ENCODE results near the gene RBM10. TPM values are rescaled to one million over a fixed set of nuclear protein-coding genes. Genes with fewer than 3 reads are reported as not detected.

RBM10 gene
- total RNA-seq, 1 experiment from 2014 or later = 47.2 TPM

DNA sequence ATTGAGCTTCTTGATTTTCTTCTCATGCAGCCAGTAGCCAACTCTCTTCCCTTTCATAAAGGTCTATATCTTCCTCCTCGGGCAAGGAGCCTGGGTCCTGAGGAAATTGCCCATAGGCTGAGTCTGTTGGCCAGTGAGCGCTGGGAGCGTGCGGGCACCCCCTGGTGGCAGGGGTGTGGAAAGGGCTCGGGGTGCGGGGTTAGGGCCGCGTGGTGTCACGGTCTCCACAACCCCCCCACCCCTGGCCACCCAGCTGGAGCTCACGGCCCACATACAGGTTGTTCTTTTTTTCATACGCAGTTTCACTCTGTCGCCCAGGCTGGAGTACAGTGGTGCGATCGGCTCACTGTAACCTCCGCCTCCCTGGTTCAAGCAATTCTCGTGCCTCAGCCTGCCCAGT is 13.1 kb downstream of the RBM10 start:
- Mint-ChIP-seq H3K4me3 (ENCODE audit: low read depth, unreplicated experiment) (no peak overlapping the region), H3K27ac (ENCODE audit: unreplicated experiment) (no peak overlapping the region), H3K27me3 (ENCODE audit: unreplicated experiment) (no peaks in the 10 kb centered on the region), H3K36me3 (ENCODE audit: insufficient read depth, unreplicated experiment) (peaks cover 48% of the 10 kb centered on the region), H3K4me1 (ENCODE audit: low read depth, unreplicated experiment) (no peaks in the 10 kb centered on the region), H3K9me3 (ENCODE audit: low read depth, unreplicated experiment) (no peaks in the 10 kb centered on the region)
- TF ChIP-seq, protein P1, sequence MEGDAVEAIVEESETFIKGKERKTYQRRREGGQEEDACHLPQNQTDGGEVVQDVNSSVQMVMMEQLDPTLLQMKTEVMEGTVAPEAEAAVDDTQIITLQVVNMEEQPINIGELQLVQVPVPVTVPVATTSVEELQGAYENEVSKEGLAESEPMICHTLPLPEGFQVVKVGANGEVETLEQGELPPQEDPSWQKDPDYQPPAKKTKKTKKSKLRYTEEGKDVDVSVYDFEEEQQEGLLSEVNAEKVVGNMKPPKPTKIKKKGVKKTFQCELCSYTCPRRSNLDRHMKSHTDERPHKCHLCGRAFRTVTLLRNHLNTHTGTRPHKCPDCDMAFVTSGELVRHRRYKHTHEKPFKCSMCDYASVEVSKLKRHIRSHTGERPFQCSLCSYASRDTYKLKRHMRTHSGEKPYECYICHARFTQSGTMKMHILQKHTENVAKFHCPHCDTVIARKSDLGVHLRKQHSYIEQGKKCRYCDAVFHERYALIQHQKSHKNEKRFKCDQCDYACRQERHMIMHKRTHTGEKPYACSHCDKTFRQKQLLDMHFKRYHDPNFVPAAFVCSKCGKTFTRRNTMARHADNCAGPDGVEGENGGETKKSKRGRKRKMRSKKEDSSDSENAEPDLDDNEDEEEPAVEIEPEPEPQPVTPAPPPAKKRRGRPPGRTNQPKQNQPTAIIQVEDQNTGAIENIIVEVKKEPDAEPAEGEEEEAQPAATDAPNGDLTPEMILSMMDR (IDR thresholded peaks at IDR 0.05; ENCODE audit: unreplicated experiment) = no peak
- no TSS peak for BruUV-seq (replicated peaks)
- CTCF ChIA-PET = no interaction called here
- intact Hi-C loops (cut with micrococcal nuclease; ENCODE audit: unreplicated experiment) = no loop called here
- DNase-seq = no peak

DNA sequence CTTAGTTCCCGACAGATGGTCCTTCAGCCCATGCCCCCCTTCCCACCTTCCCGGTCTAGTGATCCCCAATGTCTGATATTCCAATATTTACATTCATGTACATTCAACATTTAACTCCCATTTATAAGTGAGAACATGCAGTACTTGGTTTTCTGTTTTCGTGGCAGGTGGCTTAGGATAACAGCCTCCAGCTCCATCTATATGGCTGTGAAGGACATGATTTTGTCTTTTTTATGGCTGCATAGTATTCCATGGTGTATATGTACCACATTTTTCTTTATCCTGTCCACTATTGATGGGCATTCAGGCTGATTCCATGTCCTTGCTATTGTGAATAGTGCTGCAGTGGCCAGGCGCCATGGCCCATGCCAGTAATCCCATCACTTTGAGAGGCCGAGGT is 13.8 kb downstream of the RBM10 start:
- DNase-seq = no peak
- Mint-ChIP-seq H3K27ac (ENCODE audit: unreplicated experiment) (no peak overlapping the region), H3K27me3 (ENCODE audit: unreplicated experiment) (no peaks in the 10 kb centered on the region), H3K36me3 (ENCODE audit: insufficient read depth, unreplicated experiment) (peaks cover 51% of the 10 kb centered on the region), H3K9me3 (ENCODE audit: low read depth, unreplicated experiment) (no peaks in the 10 kb centered on the region), H3K4me3 (ENCODE audit: low read depth, unreplicated experiment) (no peak overlapping the region), H3K4me1 (ENCODE audit: low read depth, unreplicated experiment) (no peaks in the 10 kb centered on the region)
- no TSS peak for BruUV-seq (replicated peaks)
- CTCF ChIA-PET = no interaction called here
- TF ChIP-seq, protein P1 (IDR thresholded peaks at IDR 0.05; ENCODE audit: unreplicated experiment) = no peak
- intact Hi-C loops (cut with micrococcal nuclease; ENCODE audit: unreplicated experiment) = no loop called here

DNA sequence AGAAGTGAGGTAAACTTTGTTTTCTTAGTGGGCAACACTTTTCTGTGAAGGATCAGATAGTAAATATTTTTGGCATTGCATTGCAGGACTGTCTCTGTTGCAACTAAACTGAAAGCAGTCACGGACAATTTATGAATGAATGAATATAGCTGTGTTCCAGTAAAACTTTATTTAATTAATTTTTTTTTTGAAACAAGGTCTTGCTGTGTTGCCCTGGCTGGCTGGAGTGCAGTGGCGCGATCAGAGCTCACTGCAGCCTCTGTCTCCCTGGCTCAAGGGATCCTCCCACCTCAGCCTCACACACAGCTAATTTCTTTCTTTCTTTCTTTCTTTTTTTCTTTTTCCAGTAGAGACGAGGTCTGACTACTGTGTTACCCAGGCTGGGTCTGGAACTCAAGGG is 15.8 kb downstream of the RBM10 start:
- no peak for DNase-seq
- TF ChIP-seq, protein P1 (IDR thresholded peaks at IDR 0.05; ENCODE audit: unreplicated experiment) = no peak
- no TSS peak for BruUV-seq (replicated peaks)
- Mint-ChIP-seq H3K27me3 (ENCODE audit: unreplicated experiment) (no peaks in the 10 kb centered on the region), H3K9me3 (ENCODE audit: low read depth, unreplicated experiment) (no peaks in the 10 kb centered on the region), H3K4me1 (ENCODE audit: low read depth, unreplicated experiment) (no peaks in the 10 kb centered on the region), H3K27ac (ENCODE audit: unreplicated experiment) (no peak overlapping the region), H3K36me3 (ENCODE audit: insufficient read depth, unreplicated experiment) (peaks cover 46% of the 10 kb centered on the region), H3K4me3 (ENCODE audit: low read depth, unreplicated experiment) (no peak overlapping the region)
- CTCF ChIA-PET = no interaction called here
- intact Hi-C loops (cut with micrococcal nuclease; ENCODE audit: unreplicated experiment) = no loop called here

DNA sequence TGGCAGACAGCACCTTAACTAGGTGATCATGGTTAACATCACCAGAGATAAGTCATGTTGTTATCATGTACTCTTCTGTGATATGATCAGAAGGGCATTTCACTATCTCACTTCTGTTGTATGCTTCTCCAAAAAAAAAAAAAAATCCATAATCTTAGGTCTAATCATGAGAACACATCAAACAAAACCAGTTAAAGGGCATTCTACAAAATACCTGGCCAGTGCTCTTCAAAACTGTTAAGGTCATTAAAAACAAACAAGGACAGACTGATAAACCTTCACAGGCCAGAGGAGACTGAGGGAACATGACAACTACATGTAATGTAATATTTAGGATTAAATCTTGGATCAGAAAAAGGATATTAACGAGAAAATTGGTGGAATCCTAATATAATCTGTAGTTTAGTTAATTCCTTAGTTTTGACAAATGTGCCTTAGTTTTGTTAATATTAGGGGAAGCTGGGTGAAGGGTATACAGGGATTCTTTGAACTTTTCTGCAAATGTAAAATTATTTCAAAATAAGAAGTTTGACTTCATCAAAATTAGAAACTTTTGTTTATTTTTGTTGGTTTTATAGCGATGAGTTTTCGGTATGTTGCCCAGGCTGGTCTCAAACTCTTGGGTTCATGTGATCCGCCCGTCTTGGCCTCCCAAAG is 18.0 kb downstream of the RBM10 start:
- CTCF ChIA-PET = no interaction called here
- Mint-ChIP-seq H3K27ac (ENCODE audit: unreplicated experiment) (no peak overlapping the region), H3K27me3 (ENCODE audit: unreplicated experiment) (no peaks in the 10 kb centered on the region), H3K4me3 (ENCODE audit: low read depth, unreplicated experiment) (no peak overlapping the region), H3K4me1 (ENCODE audit: low read depth, unreplicated experiment) (no peaks in the 10 kb centered on the region), H3K9me3 (ENCODE audit: low read depth, unreplicated experiment) (no peaks in the 10 kb centered on the region), H3K36me3 (ENCODE audit: insufficient read depth, unreplicated experiment) (peaks cover 35% of the 10 kb centered on the region)
- TF ChIP-seq, protein P1 (IDR thresholded peaks at IDR 0.05; ENCODE audit: unreplicated experiment) = no peak
- intact Hi-C loops (cut with micrococcal nuclease; ENCODE audit: unreplicated experiment) = no loop called here
- no TSS peak for BruUV-seq (replicated peaks)
- DNase-seq = no peak

Data from Calu3 (cell line).